T-helper 17 cell (primary cell): ENCODE data around the gene MUTYH. TPM values are rescaled to one million over a fixed set of nuclear protein-coding genes. Genes with fewer than 3 reads are reported as not detected.

ENCODE experiments used
- ATAC-seq: fragments of 150-1000 bp; cut with Tn5 transposase; 2 replicates; pipeline ENCODE4 v1.10.0; 2021; ENCODE audit warnings: mild to moderate bottlenecking, moderate library complexity
- DNase-seq, 3 donors: peaks; one replicate each; pipeline versions ENCODE4 v3.0.0 to v3.0.0-alpha.2; 2020 to 2021
- H3K9me3 ChIP-seq: one replicate; pipeline ENCODE4 v1.7.0; 2013; ENCODE audit warnings: low read length, mild to moderate bottlenecking; ENCODE audit not compliant: control insufficient read depth, poor library complexity, severe bottlenecking
- H3K27ac Mint-ChIP-seq: one replicate; pipeline ENCODE4 v1.8.0; 2022; ENCODE audit warnings: mild to moderate bottlenecking, moderate library complexity, mixed read lengths
- H3K27me3 Mint-ChIP-seq: one replicate; pipeline ENCODE4 v1.8.0; 2022; ENCODE audit warnings: mixed read lengths
- H3K36me3 Mint-ChIP-seq: one replicate; pipeline ENCODE4 v1.8.0; 2022; ENCODE audit warnings: low read depth, mixed read lengths
- H3K4me1 Mint-ChIP-seq: one replicate; pipeline ENCODE4 v1.8.0; 2022; ENCODE audit warnings: mild to moderate bottlenecking, mixed read lengths
- H3K4me3 Mint-ChIP-seq: one replicate; pipeline ENCODE4 v1.8.0; 2022; ENCODE audit warnings: mild to moderate bottlenecking, moderate library complexity, mixed read lengths
- total RNA-seq, 4 donors: library from RNA in 2 of 4; stranded (reverse) in 2 of 4; gene quantifications; one replicate each; pipeline ENCODE4 v1.2.3 and lab custom pipeline; 2022 to 2026

Gene MUTYH
- total RNA-seq, 2 donors from 2014 or later: 60.4 to 73.4 TPM

GRCh38 chr1:45344499-45344898, 4.3 kb upstream of the MUTYH start:
- no peak overlapping the region for H3K4me3 Mint-ChIP-seq
- peaks cover 40% of the 10 kb centered on the region for H3K4me1 Mint-ChIP-seq
- DNase-seq (no peak), ATAC-seq (no peak)
- peak overlapping the region; percentile 14 for H3K27ac Mint-ChIP-seq
- H3K9me3 ChIP-seq: no peaks in the 10 kb centered on the region
- H3K27me3 Mint-ChIP-seq: no peaks in the 10 kb centered on the region
- peaks cover 3% of the 10 kb centered on the region for H3K36me3 Mint-ChIP-seq

- ATAC-seq (no peak), DNase-seq (no peak)
- peaks cover 44% of the 10 kb centered on the region for H3K4me1 Mint-ChIP-seq
- peak overlapping the region; percentile 100 for H3K27ac Mint-ChIP-seq
- H3K9me3 ChIP-seq: no peaks in the 10 kb centered on the region
- H3K4me3 Mint-ChIP-seq: peak overlapping the region; percentile 100
- H3K36me3 Mint-ChIP-seq: peaks cover 3% of the 10 kb centered on the region
- no peaks in the 10 kb centered on the region for H3K27me3 Mint-ChIP-seq
Observed at GRCh38 chr1:45340816-45341466, 701 bp upstream of the MUTYH start.

- DNase-seq: no peak
- peaks cover 50% of the 10 kb centered on the region for H3K4me1 Mint-ChIP-seq
- peak overlapping the region; percentile 31 for H3K4me3 Mint-ChIP-seq
- ATAC-seq: no peak
- peak overlapping the region; percentile 59 for H3K27ac Mint-ChIP-seq
- peaks cover 7% of the 10 kb centered on the region for H3K36me3 Mint-ChIP-seq
- no peaks in the 10 kb centered on the region for H3K27me3 Mint-ChIP-seq
- no peaks in the 10 kb centered on the region for H3K9me3 ChIP-seq
Observed at GRCh38 chr1:45337630-45338325, 2.5 kb downstream of the MUTYH start.

GRCh38 chr1:45335855-45336324, 4.3 kb downstream of the MUTYH start:
- no peak for ATAC-seq
- no peaks in the 10 kb centered on the region for H3K27me3 Mint-ChIP-seq
- no peak overlapping the region for H3K4me3 Mint-ChIP-seq
- H3K4me1 Mint-ChIP-seq: peaks cover 36% of the 10 kb centered on the region
- no peak for DNase-seq
- no peak overlapping the region for H3K27ac Mint-ChIP-seq
- H3K9me3 ChIP-seq: no peaks in the 10 kb centered on the region
- peaks cover 7% of the 10 kb centered on the region for H3K36me3 Mint-ChIP-seq

- Mint-ChIP-seq H3K4me1 (peaks cover 28% of the 10 kb centered on the region), H3K4me3 (no peak overlapping the region), H3K27me3 (no peaks in the 10 kb centered on the region), H3K36me3 (peaks cover 4% of the 10 kb centered on the region), H3K27ac (peak overlapping the region; percentile 72)
- no peaks in the 10 kb centered on the region for H3K9me3 ChIP-seq
- DNase-seq (no peak), ATAC-seq (no peak)
Observed at GRCh38 chr1:45334308-45335245, 5.7 kb downstream of the MUTYH start.

GRCh38 chr1:45332346-45332720, 7.9 kb downstream of the MUTYH start:
- ATAC-seq (no peak), DNase-seq (no peak)
- no peaks in the 10 kb centered on the region for H3K9me3 ChIP-seq
- peaks cover 16% of the 10 kb centered on the region for H3K4me1 Mint-ChIP-seq
- no peak overlapping the region for H3K27ac Mint-ChIP-seq
- no peaks in the 10 kb centered on the region for H3K27me3 Mint-ChIP-seq
- H3K36me3 Mint-ChIP-seq: peaks cover 4% of the 10 kb centered on the region
- no peak overlapping the region for H3K4me3 Mint-ChIP-seq

- H3K4me1 Mint-ChIP-seq: peaks cover 16% of the 10 kb centered on the region
- no peaks in the 10 kb centered on the region for H3K9me3 ChIP-seq
- peaks cover 4% of the 10 kb centered on the region for H3K36me3 Mint-ChIP-seq
- no peak for ATAC-seq
- H3K27ac Mint-ChIP-seq: no peak overlapping the region
- no peaks in the 10 kb centered on the region for H3K27me3 Mint-ChIP-seq
- H3K4me3 Mint-ChIP-seq: no peak overlapping the region
- no peak for DNase-seq
Observed at GRCh38 chr1:45331436-45332345, 8.5 kb downstream of the MUTYH start.

- peaks cover 6% of the 10 kb centered on the region for H3K4me1 Mint-ChIP-seq
- no peaks in the 10 kb centered on the region for H3K27me3 Mint-ChIP-seq
- no peaks in the 10 kb centered on the region for H3K9me3 ChIP-seq
- no peak for DNase-seq
- H3K36me3 Mint-ChIP-seq: peaks cover under 1% of the 10 kb centered on the region
- H3K27ac Mint-ChIP-seq: no peak overlapping the region
- no peak for ATAC-seq
- no peak overlapping the region for H3K4me3 Mint-ChIP-seq
Observed at GRCh38 chr1:45329445-45329844, 10.8 kb downstream of the MUTYH start.

GRCh38 chr1:45328680-45329079, 11.6 kb downstream of the MUTYH start:
- no peak for DNase-seq
- Mint-ChIP-seq H3K27me3 (no peaks in the 10 kb centered on the region), H3K4me1 (peaks cover 3% of the 10 kb centered on the region), H3K27ac (no peak overlapping the region), H3K36me3 (no peaks in the 10 kb centered on the region), H3K4me3 (no peak overlapping the region)
- no peak for ATAC-seq
- H3K9me3 ChIP-seq: no peaks in the 10 kb centered on the region

- Mint-ChIP-seq H3K4me3 (peak overlapping the region; percentile 75), H3K27ac (no peak overlapping the region), H3K36me3 (no peaks in the 10 kb centered on the region), H3K4me1 (peaks cover 3% of the 10 kb centered on the region), H3K27me3 (no peaks in the 10 kb centered on the region)
- no peak for DNase-seq
- ATAC-seq: no peak
- no peaks in the 10 kb centered on the region for H3K9me3 ChIP-seq
Observed at GRCh38 chr1:45327644-45328515, 12.4 kb downstream of the MUTYH start.

- no peaks in the 10 kb centered on the region for H3K9me3 ChIP-seq
- H3K4me3 Mint-ChIP-seq: peak within 1 kb of the TSS; percentile 91
- H3K36me3 Mint-ChIP-seq: no peaks in the 10 kb centered on the region
- peak in 2 of 3 donors; percentile 29 to 35 for DNase-seq
- peak within 1 kb of the TSS; percentile 90 for H3K27ac Mint-ChIP-seq
- H3K4me1 Mint-ChIP-seq: peaks cover 3% of the 10 kb centered on the region
- peak; percentile 79 for ATAC-seq
- H3K27me3 Mint-ChIP-seq: no peaks in the 10 kb centered on the region
Observed at GRCh38 chr1:45326627-45327623, 13.3 kb downstream of the MUTYH start, which contains the start of gene HPDL. Gene HPDL (plus strand): TSS chr1:45326895. CDS start chr1:45327149, 254 bp downstream.
